Uterus (tissue), 4 donors: ENCODE data around the gene SP1. TPM values are rescaled to one million over a fixed set of nuclear protein-coding genes. Genes with fewer than 3 reads are reported as not detected.
"Not testable (repeated sequence)": the region's sequence is repeated elsewhere in the genome, so short reads cannot be mapped to it uniquely, and the experiment has no call there.

Experiments used
- DNase-seq, 2 donors: peaks; one replicate each; pipeline ENCODE4 v3.0.0-alpha.2; 2019 to 2020
- H3K27ac ChIP-seq, 2 donors: fragments of 200-600 bp; sonication (generic); 1 replicate in 1 of 2; 2 replicates in 1 of 2; pipeline ENCODE4 v1.5.1; 2016 to 2018
- H3K27me3 ChIP-seq, 2 donors: fragments of 200-600 bp; sonication (generic); one replicate each; pipeline ENCODE4 v1.5.1; 2018 to 2019; ENCODE audit warnings: control low read depth in 1 of 2
- H3K36me3 ChIP-seq, 2 donors: fragments of 200-600 bp; sonication (generic); one replicate each; pipeline ENCODE4 v1.5.1; 2019; ENCODE audit warnings: control low read depth in 1 of 2
- H3K4me1 ChIP-seq, 2 donors: fragments of 200-600 bp; sonication (generic); one replicate each; pipeline ENCODE4 v1.5.1; 2018 to 2019; ENCODE audit warnings: control low read depth in 1 of 2
- H3K4me3 ChIP-seq, 2 donors: fragments of 200-600 bp; sonication (generic); 1 replicate in 1 of 2; 2 replicates in 1 of 2; pipeline ENCODE4 v1.5.1; 2018 to 2019; ENCODE audit warnings: mild to moderate bottlenecking in 1 of 2
- H3K9me3 ChIP-seq, 2 donors: fragments of 200-600 bp; sonication (generic); one replicate each; pipeline ENCODE4 v1.5.1; 2019; ENCODE audit warnings: control low read depth in 1 of 2
- POLR2A ChIP-seq, 2 donors: fragments of 450-650 bp; IDR thresholded peaks; one replicate each; pipeline ENCODE4 v1.6.1; 2016; ENCODE audit warnings: antibody characterized with exemption in 2 of 2, mild to moderate bottlenecking in 1 of 2, moderate library complexity in 1 of 2
- intact Hi-C: fragments of 100-400 bp; cut with DNase I; formaldehyde crosslinking; loops from one replicate; pipeline ENCODE4 v1.15.1; 2023; ENCODE audit warnings: low total_unique reads
- total RNA-seq, 4 donors: library from RNA; depleted of rRNA in 3 of 4; stranded (reverse); fragments of >200 nt in 3 of 4; gene quantifications; one replicate each; pipeline versions ENCODE4 v1.1.0 to v1.2.4, GENCODE V29; 2014 to 2023
- TF ChIP-seq, protein P1 (sequence below), 4 experiments: fragments of 200-600 bp in 2 of 4; fragments of 450-650 bp in 2 of 4; sonication (generic) in 2 of 4; IDR thresholded peaks; one replicate each; pipeline ENCODE4 v1.5.1; 2016 to 2019; ENCODE audit warnings: antibody characterized with exemption in 4 of 4, mild to moderate bottlenecking in 2 of 4, moderate library complexity in 1 of 4
- donor health status: DM: yes; HTN: yes; CAD: no.

SP1 gene
- total RNA-seq, 4 donors from 2014 or later = 58.8 to 127 (median 90.7) TPM

DNA sequence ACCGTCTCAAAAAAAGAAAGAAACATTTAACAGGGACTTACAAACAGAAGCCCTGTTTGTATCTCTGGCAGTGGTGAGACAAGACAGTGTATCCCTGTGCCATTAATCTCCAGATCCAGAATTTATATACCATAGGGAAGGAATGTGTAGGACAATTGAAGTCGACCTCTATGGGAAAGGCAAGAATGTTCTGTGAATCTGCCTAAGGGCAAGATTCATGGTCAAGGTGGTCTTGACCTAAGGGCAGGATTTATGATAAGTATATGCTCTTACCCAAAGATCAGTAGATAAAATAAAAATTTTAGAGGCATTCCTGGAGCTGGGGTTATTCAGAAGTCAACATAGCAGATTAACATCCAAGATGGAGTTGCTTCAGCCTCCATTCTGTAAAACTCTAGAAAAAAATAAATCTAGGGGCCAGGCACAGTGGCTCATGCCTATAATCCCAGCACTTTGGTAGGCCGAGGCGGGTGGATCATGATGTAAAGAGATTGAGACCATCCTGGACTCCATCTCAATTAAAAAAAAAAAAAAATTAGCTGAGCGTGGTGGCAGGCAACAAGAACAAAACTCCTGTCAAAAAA lies 21.0 kb upstream of the SP1 start:
- DNase-seq = no peak
- no peaks in the 10 kb centered on the region for H3K4me1 ChIP-seq
- no peaks in the 10 kb centered on the region for H3K36me3 ChIP-seq
- no peak overlapping the region for H3K4me3 ChIP-seq
- no peaks in the 10 kb centered on the region for H3K27me3 ChIP-seq
- H3K27ac ChIP-seq = no peak overlapping the region
- H3K9me3 ChIP-seq = no peaks in the 10 kb centered on the region
- TF ChIP-seq POLR2A (IDR thresholded peaks at IDR 0.05) = no peak
- TF ChIP-seq, protein P1, sequence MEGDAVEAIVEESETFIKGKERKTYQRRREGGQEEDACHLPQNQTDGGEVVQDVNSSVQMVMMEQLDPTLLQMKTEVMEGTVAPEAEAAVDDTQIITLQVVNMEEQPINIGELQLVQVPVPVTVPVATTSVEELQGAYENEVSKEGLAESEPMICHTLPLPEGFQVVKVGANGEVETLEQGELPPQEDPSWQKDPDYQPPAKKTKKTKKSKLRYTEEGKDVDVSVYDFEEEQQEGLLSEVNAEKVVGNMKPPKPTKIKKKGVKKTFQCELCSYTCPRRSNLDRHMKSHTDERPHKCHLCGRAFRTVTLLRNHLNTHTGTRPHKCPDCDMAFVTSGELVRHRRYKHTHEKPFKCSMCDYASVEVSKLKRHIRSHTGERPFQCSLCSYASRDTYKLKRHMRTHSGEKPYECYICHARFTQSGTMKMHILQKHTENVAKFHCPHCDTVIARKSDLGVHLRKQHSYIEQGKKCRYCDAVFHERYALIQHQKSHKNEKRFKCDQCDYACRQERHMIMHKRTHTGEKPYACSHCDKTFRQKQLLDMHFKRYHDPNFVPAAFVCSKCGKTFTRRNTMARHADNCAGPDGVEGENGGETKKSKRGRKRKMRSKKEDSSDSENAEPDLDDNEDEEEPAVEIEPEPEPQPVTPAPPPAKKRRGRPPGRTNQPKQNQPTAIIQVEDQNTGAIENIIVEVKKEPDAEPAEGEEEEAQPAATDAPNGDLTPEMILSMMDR (IDR thresholded peaks at IDR 0.05) = no peak
- intact Hi-C loops = no loop called here

DNA sequence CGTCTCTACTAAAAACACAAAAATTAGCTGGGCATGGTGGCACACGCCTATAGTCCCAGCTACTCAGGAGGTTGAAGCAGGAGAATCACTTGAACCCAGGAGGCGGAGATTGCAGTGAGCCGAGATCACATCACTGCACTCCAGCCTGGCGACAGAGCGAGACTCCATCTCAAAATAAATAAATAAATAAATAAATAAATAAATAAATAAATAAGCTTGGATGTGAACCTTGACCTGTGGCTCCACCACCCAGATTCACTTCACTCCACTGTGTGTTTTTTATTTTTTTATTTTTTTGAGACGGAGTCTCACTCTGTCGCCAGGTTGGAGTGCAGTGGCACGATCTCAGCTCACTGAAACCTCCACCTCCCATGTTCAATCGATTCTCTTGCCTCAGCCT lies 18.3 kb upstream of the SP1 start:
- H3K27me3 ChIP-seq, H3K36me3 ChIP-seq, H3K27ac ChIP-seq, H3K4me1 ChIP-seq, H3K9me3 ChIP-seq, H3K4me3 ChIP-seq, intact Hi-C loops, DNase-seq: not testable (repeated sequence)

DNA sequence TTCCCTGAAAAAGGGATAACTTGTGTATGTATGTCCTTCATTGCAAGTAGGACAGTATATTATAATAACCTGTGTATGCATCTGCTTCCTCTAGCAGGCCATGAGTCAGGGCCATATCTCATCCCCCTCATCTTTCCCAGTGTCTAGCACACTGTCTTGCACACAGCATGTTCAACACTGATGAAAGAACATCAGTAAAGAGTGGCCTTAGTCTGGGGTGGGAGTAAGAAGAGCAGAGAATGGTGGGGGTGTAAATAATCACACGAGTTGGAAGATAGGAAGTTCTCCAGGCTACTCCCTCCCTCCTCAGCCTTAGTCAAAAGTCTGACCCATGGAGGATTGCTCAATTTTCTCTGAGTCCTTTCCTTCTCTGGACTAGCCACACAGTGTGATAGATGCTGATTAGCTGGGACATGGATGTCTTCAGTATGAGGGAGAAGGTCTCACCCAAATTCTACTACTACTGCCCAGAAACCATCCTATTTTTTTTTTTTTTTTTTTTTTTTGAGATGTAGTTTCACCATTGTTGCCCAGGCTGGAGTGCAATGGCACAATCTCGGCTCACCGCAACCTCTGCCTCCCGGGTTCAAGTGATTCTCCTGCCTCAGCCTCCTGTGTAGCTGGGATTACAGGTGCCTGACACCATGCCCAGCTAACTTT lies 14.6 kb upstream of the SP1 start:
- intact Hi-C loops = no loop called here
- TF ChIP-seq, protein P1 (IDR thresholded peaks at IDR 0.05) = no peak
- no peak for TF ChIP-seq POLR2A (IDR thresholded peaks at IDR 0.05)
- DNase-seq = no peak
- peaks cover 0 to under 1% of the 10 kb centered on the region in 2 donors for H3K4me1 ChIP-seq
- peak overlapping the region; percentile 66 to 78 for H3K27ac ChIP-seq
- H3K36me3 ChIP-seq = no peaks in the 10 kb centered on the region
- H3K9me3 ChIP-seq = no peaks in the 10 kb centered on the region
- no peak overlapping the region for H3K4me3 ChIP-seq
- no peaks in the 10 kb centered on the region for H3K27me3 ChIP-seq

DNA sequence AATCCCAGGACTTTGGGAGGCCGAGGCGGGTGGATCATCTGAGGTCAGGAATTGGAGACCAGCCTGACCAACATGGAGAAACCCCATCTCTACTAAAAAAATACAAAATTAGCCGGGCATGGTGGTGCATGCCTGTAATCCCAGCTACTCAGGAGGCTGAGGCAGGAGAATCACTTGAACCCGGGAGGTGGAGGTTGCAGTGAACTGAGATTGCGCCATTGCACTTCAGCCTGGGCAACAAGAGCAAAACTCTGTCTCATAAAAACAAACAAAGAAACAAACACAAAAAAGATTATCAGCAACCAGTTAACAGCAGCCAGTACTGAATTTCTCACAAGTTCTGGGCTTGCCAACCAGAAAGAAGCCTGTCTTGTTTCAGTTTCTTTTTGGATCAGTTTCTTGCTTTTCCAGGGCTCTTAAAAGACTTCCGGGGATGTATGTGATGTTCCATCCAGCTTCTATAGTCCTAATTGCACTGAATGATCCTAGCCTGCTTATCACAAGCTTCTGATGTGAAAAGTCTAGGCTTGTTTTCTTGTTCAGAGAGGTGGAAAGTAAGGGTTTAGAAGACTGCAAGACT lies 6.3 kb upstream of the SP1 start:
- H3K27me3 ChIP-seq, intact Hi-C loops, H3K4me3 ChIP-seq, H3K36me3 ChIP-seq, H3K4me1 ChIP-seq, DNase-seq, H3K9me3 ChIP-seq: not testable (repeated sequence)
- H3K27ac ChIP-seq = peak overlapping the region in 1 of 2 donors; percentile 41

DNA sequence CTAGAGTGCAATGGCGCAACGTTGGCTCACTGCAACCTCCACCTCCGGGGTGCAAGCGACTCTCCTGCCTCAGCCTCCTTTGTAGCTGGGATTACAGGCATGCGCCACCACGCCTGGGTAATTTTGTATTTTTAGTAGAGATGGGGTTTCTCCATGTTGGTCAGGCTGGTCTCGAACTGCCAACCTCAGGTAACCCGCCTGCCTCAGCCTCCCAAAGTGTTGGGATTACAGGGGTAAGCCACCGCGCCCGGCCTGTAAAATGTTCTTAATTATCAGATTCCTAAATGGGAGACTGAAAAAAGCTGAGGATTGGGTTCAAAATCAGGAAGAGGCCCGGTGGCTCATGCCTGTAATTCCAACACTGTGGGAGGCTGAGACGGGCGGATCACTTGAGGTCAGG lies 5.7 kb upstream of the SP1 start:
- H3K9me3 ChIP-seq, intact Hi-C loops, H3K27me3 ChIP-seq, H3K4me3 ChIP-seq, H3K36me3 ChIP-seq, DNase-seq, H3K4me1 ChIP-seq: not testable (repeated sequence)
- peak overlapping the region in 1 of 2 donors; percentile 41 for H3K27ac ChIP-seq

DNA sequence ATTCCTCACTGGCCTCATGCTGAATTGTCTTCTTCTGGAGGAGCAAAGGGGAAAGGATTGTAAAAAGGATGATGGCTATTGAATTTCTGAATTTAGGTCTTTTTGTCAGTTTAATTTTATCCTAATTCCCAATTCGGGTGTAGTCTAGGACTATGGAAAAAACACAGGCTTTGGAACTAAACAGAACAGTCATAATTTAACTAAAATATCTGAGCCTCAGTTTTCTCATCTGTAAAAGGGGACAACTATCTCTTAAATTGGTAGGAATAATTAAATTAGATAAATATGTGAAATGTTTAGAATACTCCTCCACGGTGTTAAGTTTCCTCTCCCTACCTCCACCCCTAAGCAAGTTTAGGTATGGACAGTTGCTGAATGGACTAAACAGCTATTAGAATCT lies 3.2 kb upstream of the SP1 start:
- no peak for TF ChIP-seq POLR2A (IDR thresholded peaks at IDR 0.05)
- TF ChIP-seq, protein P1 (IDR thresholded peaks at IDR 0.05) = no peak
- intact Hi-C loops = no loop called here
- no peaks in the 10 kb centered on the region for H3K36me3 ChIP-seq

More for the DNA sequence above, 3.2 kb upstream of the SP1 start:
- DNase-seq = no peak
- Histone ChIP-seq H3K27me3 (no peaks in the 10 kb centered on the region), H3K4me3 (no peak overlapping the region), H3K27ac (no peak overlapping the region), H3K9me3 (no peaks in the 10 kb centered on the region), H3K4me1 (peaks cover 1 to 8% of the 10 kb centered on the region in 2 donors)
